Hematopoietic multipotent progenitor cell treated with erythropoietin and hydrocortisone succinate and interleukin-3 and kit ligand, for 4 days (in vitro differentiated cells): ENCODE measurements around the gene TEX35.

ENCODE experiments used
- DNase-seq: peaks from one replicate; pipeline ENCODE4 v3.0.0-alpha.2; 2015

TEX35 gene

DNA sequence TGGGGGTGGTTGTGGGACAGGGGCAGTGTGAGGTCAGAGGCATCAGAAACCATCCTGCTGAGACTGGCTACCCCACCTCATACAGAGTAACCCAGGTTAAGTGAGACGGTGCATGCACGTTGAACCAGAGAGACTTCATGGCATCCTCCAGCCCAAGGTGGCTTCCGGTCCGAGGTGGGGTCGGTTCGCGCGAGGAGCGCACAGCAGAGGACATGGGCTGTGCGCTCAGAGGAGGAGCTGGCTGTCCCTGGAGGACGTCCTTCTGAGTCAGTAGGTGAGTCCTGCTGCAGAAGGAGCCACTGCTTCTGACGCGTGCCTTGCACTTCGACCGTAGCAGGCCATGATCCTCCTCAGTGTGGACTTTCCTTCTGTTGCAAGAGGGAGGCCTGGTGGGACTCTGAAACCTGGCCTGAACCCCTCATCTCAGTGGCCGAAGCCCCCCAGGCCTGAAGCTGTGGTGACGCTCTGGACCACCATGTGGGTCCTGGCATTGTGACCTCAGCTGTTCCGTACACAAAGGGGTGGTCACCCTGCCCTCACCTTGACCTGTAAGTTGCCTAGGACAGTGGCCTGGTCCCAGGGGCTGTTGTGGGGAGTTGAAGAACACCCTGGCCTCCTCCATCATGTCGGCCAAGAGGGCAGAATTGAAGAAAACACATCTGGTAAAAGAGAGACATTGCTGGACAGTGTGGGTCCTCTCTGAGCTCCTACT lies at the start of gene TEX35:
Gene TEX35, plus strand, starts transcription at position 544 of the 712 bp plus-strand sequence. Its CDS starts 80 bp downstream, at position 624.
- DNase-seq, result no peak

DNA sequence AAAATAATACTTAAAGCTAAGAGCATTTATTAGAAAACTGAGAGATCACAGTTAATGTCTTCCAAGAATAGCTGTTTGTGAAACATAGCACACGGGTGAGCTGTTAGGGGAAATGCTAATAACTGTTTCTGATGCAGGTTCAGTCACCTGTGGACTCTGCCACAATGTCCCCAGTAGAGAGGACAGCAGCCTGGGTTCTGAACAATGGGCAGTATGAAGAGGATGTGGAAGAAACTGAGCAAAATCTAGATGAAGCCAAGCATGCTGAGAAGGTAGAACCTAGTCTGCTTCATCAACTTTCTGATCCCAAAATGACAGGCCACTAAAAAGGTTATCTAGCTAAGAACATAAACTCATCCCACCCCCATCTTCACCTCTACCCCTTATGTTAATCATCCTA lies 48.8 kb upstream of the TEX35 start:
- DNase-seq, result no peak

DNA sequence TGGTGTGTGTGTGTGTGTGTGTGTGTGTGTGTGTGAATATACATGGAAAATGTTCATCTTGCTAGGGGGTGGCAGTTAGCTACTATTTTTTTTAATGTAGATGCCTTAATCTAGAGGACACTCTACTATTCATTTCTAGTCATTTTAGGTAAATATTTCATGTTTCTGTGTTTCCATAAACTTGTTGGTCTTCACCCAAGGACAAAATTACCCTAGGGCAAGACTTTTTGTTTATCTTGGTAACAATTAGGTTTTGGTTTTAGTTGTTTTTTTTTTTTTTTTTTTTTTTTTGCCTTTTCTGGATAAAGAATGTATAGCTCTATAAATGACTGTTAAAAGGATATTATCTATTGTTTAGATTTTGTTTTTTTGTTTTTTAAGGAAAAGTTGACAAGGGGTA lies 48.3 kb upstream of the TEX35 start:
- DNase-seq, result no peak

DNA sequence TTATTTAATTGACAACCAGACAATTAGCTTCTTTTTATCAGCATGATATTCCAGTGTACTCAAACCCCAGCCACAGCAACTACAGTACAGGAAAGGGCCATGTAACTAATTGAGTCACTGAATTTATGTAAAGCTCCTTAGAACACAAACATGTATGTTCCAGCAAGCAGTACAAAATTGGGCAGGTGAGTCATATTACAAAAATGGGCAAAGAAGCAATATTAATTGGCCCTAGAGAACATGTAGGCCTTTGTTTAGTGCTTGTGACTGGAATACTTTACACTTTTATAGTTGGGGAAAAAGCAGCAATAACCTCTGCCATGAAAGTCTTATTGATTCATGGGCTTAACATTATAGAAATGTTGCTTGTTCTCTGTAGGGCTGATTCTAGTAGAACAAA lies 47.9 kb upstream of the TEX35 start:
- DNase-seq, result no peak

DNA sequence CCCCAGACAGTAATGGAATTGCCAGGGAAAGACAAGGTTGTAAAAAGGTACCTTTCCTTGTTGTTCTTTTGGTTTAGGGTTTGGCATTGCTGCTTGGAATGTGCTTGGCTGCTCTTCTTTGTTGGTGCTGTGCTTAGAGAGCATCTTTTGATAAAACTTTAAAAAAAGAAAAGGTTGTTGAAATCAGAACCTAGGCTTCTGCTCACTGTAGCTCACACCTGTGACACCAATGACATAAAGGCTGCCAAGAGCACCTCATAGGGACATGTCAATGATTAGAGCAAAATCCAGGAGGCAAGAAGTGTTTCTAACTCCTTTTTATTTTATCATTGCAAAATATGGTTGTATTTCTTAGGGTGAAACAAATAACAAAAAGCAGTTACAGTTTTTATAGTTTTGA lies 45.1 kb upstream of the TEX35 start:
- no peak for DNase-seq

DNA sequence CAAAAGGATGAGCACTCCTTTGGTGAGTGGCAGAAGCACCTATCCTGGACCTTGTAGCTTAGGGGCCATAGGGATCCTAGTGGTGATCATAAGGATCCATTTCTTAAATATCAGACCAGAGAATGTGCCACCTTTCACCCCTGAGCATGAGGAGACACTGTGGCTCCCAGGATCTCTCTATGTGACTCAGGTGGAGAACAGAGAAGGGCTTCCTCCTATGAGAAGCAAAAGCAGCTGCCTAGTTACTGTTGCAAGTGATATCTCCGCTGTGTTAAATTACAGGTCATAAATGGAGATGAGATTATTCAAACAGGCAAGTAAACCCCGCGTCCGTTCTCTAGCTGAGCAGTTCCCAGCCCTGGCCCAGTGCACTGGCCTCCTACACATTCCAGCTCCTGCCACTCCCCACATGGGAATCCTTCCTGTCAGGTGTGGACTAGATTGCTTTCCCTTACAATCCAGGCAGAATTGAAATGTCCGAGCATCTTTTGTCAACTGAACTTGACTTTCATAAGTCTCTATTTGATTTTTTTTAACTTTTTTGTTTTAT lies 42.4 kb upstream of the TEX35 start:
- no peak for DNase-seq

DNA sequence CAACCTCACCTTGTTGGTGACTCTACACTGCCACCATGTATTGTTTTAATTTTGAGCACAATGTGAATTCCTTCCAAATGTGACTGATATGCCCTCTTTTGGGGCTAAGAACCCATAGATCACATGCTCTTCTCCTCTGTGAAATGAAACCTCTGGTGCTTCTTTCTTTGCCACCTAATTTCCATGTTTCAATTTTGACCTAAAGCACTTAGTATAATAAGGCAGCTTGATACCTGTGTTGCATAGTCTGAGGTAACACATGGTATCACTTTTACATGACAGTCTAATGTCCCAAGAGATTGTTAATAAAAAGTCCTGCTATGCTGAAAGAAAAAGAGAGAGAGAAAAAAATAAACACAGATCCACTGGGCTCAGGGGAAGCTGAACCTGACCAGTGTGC lies 40.4 kb upstream of the TEX35 start:
- no peak for DNase-seq

DNA sequence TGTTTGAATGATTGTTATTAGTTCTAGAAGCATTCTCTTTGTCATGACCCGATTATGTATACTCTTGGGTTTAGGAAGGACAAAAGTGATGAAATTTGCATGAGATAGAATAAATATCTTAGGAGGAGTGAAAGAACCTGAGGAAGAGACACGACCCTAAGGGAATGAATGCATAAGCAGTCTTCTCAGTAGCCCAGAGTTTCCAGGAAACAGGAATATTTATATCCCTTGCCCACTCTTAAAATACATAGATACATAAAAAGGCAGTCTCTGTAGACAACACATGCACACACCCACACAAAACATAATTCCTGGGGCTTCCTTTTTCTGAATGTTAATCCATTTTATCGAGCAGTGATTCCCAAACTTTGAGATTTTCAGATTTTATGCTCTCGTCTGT lies 35.5 kb upstream of the TEX35 start:
- DNase-seq, result no peak

DNA sequence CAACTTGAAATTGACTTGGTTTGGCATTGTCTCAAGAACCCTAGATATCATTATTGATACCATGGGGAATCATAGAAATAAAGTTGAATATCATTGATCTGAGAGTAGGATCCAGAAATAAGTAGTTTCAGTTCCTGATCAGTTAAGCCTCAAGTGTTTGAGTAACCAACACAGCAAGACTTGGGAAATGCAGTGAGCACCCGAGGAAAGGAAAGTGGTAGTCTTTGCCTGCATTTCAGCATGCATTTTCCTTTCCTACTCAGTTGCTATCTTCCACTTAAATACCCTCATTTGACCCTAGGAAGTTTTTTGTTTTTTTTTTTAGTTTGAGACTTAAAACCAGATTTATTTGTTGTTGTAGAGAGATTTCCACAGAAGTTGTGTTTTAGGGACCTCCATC lies 35.1 kb upstream of the TEX35 start:
- no peak for DNase-seq

DNA sequence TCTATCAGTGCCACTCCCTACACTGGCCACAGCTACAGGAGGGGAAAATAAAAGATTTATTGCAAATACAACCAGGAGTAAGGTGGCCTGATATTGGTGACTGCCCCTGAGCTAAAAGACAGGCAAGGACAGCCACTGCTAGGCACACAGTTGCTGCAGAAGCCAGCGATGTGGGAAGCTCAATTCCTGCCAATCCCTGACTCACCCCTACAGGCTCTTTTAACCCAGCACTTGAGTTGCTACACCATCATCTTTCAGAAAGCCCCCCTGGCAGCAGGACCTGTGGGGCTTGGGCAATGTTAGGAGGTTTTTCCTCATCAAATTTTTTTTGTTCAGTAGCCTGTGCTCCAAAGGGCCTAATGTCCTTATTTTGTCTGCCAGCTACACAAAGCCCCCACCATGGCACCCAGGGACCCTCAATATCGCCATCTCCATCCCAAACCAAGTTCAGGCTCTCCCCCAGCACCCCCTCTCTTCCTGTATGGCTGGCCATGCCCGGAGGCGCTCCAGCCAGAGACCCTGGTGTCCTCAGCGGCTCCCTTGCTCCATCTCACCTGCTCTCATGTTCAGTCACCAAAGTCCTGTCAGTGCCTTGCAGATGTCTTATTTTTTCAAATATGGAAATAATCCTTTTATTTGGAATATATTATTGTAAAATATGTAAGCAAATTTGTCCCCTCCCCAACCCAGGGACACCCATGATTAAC lies 29.5 kb upstream of the TEX35 start:
- DNase-seq, result no peak

DNA sequence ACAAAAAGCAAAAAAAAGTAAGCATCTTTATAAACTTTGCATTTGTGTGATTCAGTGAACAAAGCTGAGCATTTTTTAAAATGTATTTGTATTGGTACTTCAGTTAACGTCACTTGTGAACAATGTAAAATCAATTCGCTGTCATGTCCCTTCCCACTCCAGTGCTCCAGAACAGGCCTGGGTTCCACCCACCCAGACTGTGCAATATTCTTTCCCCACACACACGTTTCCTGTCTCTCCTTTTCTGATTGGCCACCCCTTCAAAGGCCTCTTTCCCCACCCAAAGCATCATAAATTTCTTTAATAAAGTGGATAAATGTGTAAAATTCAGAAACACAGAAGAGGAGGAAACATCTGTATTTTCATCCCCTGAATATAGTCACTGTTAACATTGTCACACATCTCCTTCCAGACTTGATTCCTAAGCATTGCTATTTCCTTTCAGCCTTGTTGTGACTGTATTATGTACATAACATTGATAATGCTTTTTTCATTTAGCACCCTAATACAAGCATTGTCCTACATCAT lies 28.1 kb upstream of the TEX35 start:
- DNase-seq, result no peak

DNA sequence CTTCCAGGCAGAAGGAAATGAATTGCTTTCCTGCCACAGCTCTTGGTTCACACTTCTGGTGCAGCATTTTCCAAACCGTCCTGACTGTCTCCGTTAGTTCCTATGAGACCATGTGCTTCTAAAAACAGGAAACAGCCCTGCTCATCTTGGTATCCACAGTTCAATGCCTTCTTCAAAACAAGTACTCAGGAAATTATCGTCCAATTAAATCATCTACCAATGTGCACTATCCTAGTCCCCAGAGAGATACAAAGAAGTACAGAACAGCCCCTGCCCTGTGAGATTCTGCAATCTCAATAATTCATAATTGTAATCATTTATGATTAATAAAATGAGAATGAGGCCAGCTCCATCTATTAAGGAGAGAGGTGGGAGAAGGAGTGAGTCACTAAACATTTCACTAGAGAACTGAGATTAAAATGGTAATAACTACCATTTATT lies 27.3 kb upstream of the TEX35 start:
- no peak for DNase-seq

DNA sequence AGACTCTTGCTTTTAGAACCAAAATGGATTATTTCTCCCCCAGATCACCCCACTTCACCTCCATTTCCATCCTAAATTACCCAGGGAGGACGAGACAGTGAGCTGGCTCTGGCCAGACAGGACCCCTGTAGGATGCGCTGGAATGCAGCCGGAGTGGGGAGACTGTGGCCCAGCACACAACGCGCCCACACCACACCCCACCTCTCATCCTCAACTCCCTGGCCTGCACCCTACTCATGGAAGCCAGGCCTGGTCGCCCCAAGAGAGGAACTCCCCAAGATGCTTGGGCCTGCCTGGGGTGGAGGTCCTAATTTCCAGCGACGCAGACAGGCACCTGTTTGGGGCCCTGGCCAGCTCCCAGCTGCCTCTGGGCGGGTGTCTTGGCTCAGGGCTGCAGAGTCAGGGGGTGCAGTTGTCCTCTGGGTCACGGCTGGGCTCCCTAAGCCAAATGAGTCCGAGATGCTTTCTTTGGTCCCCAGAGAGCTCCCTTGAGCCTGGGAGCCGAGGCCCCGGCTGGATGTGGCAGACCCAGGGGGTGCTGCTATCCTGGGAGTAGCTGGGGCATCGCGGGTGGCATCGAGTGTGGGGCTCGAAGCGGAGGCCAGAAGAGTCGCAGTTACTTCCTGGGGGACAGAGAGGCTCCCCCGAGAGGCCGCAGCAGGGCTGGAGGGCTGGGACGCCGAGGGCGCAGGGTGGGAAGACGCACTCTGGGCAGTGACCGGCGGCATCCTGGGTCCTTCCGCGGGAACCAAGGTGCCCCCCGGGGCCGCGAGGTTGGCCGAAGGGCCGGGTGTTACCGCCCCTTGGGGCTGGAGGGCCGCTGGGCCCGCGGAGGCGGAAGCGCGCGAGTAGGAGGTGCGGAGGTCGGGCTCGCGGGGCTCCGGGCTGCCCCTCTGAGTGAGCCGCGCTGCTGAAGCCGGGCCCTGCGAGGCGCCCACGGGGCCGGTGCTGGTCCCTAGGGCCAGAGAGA lies 26.5 kb upstream of the TEX35 start:
- DNase-seq, result no peak

DNA sequence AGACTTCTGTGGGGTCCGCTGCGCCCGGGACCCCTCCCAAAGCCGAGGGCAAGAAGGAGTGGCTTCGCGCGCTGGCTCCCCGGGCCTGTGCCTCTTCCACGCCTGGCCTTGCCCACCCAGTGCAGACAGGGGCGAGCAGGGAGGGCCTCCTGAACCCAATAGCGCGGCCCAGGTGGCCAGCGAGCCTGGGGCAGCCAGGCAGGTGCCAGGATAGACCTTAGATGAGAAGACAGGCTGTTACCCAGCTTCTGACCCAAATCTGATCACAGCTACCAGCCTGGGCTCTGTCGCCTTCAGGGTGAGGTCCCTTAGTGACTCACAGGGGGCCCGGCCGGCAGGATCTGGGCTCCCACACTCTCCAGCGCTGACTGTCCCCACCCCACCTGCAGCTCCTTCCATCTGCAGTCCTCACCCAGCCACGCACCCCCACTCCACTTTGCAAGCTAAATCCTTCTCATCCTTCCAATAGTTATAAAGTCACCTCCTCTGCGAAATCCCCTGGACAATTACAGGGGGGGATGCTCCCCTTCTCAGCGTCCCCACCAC lies 25.8 kb upstream of the TEX35 start:
- no peak for DNase-seq

DNA sequence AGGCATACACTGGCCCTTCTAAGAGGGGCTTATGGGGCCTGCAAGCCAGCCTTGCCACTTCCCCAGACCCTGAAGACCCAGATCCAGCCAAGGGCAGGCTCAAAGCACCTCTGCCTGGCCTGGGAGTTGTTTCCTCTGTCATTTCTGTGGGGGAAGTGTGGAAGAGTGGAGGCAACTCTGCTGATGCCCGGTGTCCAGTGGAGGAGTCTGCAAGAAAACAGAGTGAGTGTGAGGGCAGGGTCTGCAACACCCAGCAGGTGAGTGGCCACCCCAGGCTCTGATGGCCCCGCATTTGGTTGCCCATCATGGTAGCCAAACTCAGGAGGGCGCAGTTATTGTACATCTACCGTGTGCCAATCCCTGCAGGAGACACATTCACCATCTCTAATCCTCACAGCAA lies 24.5 kb upstream of the TEX35 start:
- DNase-seq, result no peak

DNA sequence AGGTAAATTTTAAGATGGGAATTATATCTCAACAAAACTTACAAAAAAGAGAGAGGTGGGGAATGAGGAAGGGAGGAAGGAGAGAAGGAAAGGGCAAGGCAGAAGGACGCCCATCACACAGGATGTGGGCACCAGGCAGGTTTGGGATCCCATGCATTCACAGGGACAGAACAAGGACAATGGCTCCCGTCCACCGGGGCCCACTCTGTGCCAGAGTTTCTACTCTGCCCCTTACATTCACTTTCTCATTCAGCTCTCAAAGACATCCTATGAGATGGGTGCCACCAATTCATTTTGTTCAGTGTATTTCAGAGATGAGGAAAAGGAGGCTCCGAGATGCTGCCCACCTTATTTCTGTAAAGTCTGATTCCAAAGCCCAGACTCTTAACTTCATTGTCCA lies 23.5 kb upstream of the TEX35 start:
- DNase-seq, result no peak

DNA sequence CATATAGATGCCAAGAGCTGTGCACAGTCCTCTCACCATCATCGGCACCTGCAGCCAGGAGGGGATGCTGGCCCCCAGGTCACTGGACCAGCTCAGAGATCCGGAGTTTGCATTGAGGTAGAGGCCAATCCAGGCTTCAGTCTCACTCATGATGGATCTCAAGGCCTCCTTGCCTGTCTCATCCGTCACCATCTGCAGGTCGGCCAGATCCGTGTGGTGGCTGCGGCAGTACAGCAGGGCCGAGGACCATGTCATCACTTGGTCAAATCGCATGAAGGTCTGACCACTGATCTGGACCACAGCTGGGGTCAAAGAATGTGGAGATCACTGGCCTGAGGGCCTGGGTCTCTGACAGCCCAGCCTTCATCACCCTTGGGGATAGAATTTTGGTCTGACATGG lies 22.8 kb upstream of the TEX35 start:
- no peak for DNase-seq

DNA sequence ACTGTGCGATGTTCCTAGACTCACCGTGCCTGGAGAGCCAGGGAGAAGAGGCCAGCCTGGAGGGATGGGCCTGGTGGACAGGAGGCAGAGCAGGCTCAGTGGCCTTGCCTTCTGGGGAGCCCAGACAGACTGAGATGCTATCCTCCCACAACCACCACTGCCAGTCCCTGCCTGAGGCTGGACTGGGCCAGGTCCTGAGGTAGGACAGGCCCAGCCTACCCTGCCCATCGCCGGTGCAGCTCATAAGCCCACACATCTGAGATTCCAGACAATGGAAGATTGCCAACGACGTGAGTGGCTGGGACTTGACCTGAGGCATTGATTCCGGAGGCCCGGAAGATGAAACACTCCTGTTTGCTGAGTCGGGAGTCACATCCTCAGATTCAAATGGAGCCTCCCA lies 21.9 kb upstream of the TEX35 start:
- no peak for DNase-seq

DNA sequence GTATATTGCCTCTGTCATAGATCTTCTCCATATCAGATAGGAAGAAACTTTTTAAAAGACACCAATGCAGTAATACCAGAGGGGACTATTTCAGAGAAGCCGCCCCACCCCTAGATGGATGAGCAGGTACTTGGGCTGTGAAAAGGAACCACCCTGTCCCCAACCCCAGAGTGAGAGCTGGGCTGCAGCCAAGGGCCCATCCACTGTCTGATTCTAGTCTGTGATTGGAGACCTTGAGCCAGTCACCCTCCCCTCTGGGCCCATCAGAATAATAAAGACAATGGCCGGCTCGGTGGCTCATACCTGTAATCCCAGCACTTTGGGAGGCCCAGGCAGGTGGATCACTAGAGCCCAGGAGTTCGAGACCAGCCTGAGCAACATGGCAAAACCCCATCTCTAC lies 21.2 kb upstream of the TEX35 start:
- DNase-seq, result no peak

DNA sequence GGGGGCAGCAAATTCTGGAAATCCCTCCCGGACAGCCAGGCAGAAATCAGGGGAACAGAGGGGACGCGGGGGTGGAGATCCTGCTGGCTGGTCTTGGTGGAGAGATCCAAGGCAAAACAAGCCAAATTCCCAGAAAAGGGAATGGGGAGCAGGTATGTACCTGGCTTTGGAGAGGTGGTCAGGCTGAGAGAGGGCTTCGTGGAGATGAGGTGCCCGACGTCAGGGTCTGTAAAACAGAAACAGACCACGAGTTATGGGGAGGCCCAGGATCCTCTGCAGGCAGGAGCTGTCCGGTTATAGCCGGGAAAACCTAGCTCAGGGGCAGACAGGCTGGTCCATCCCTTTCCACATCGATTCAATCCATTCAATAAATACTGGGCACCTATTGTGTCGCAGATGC lies 20.6 kb upstream of the TEX35 start:
- no peak for DNase-seq

DNA sequence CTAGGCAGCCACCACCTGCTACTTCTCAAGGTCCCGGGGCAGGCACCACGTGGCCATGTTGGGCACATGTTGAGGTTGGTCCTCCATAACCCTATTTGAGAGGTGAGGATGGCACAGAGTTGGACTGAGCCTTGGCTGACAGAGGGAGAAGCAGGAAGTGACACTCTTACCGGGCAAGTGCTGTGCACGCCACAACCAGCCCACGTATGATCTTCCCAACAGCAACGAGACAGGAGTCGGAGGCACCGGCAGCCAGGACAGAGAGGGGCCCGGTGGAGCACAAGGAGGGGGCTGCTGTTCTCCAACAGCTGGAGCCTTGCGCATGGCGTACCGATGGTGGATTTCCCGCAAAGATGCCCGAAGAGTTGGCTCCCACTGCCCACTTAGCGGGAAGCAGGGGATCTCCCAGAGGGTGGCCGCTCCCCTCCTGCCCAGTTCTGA lies 19.6 kb upstream of the TEX35 start:
- DNase-seq, result no peak

DNA sequence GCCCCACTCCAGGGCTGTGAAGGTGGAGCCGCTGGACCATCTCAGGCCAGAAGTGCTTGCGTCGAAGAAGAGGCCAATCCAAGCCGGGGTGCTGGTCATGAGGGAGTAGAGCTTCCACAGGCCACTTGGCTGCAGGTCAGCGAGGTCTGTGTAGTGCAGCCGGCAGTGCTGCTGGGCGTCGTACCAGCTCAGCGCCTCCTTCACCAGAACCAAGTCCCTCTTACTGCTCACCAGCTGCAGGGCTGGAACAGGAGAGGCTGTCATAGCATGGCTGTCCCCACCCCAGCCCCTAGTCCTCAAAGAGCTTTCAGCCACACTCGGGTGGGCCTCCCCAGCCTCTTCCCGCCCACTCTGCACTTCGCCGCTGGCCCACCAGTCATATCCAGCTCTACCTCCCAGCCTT lies 18.3 kb upstream of the TEX35 start:
- no peak for DNase-seq

DNA sequence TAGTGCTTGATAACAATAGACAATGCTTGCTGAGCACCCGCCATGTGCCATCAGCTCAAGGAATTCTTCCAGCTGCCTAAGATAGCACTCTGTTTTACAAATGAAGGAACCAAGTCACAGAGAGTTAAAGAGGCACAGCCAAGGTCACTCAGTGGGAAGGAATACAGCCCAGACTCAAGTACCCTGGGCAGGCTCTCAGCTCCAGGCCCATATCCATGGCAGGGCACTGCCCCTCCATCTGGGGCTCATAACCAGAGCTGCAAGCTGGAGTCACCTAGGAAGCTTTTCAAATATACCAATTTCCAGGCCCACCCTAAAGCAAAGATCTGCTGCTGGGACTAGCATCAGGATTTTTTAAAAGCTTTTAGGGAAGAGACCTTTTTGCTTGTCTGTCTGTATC lies 17.8 kb upstream of the TEX35 start:
- DNase-seq, result no peak
